PC-9 (cell line): ENCODE data around the gene AOPEP.

Experiments
- EZH2 ChIP-seq: fragments of 200-600 bp; sonication (generic); IDR thresholded peaks from 2 replicates; pipeline ENCODE4 v1.8.0; 2017; ENCODE audit warnings: antibody characterized with exemption, low read depth
- TF ChIP-seq, protein P1 (sequence below): fragments of 200-600 bp; sonication (generic); conservative IDR thresholded peaks from 2 replicates; pipeline ENCODE4 v1.6.1; 2017; ENCODE audit warnings: mixed run types, antibody characterized with exemption, mild to moderate bottlenecking, moderate library complexity

DNA sequence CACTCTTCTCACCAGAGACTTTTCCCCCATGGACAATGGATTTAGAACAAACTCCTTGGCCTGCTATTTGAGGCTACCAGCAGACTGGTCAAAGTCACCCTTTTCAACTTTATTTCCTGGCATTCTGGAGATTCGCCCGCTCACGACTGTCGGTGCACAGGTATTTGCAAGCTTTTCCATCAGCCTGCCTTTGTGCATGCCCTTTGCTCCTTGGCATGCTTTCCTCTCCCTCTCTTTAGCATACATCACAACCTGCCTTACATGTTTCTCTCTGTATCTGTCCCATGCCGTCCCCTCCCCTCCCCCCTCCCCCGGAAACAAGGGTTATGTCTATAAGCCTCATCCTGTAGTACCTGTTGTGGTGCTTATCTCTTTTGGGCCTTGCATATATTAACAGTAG, 257.1 kb downstream of the AOPEP start:
- TF ChIP-seq, protein P1, sequence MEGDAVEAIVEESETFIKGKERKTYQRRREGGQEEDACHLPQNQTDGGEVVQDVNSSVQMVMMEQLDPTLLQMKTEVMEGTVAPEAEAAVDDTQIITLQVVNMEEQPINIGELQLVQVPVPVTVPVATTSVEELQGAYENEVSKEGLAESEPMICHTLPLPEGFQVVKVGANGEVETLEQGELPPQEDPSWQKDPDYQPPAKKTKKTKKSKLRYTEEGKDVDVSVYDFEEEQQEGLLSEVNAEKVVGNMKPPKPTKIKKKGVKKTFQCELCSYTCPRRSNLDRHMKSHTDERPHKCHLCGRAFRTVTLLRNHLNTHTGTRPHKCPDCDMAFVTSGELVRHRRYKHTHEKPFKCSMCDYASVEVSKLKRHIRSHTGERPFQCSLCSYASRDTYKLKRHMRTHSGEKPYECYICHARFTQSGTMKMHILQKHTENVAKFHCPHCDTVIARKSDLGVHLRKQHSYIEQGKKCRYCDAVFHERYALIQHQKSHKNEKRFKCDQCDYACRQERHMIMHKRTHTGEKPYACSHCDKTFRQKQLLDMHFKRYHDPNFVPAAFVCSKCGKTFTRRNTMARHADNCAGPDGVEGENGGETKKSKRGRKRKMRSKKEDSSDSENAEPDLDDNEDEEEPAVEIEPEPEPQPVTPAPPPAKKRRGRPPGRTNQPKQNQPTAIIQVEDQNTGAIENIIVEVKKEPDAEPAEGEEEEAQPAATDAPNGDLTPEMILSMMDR: no peak
- no peak for TF ChIP-seq EZH2
